HepG2 (cell line): Measurements from ENCODE around the gene RTEL1. TPM values are rescaled to one million over a fixed set of nuclear protein-coding genes. Genes with fewer than 3 reads are reported as not detected.

Experiments
- CC2D1A ChIP-seq: sonication (generic); formaldehyde crosslinking; IDR thresholded peaks from 2 replicates; pipeline ENCODE4 v1.8.1; 2023; ENCODE audit warnings: mild to moderate bottlenecking, missing genetic modification reagents
- HOXA3 ChIP-seq: sonication (generic); formaldehyde crosslinking; IDR thresholded peaks from 2 replicates; pipeline ENCODE4 v1.5.0; 2020; ENCODE audit warnings: missing genetic modification reagents
- RBFOX2 ChIP-seq: fragments of 200-400 bp; formaldehyde crosslinking; IDR thresholded peaks from 2 replicates; pipeline ENCODE4 v1.6.1; 2017; ENCODE audit warnings: low read depth, mild to moderate bottlenecking, low read length
- SRY ChIP-seq: sonication (generic); formaldehyde crosslinking; IDR thresholded peaks from 2 replicates; pipeline ENCODE4 v1.8.0; 2022; ENCODE audit warnings: mild to moderate bottlenecking, missing genetic modification reagents
- TAF15 ChIP-seq: fragments of 200-400 bp; formaldehyde crosslinking; IDR thresholded peaks from one replicate; pipeline ENCODE4 v1.6.1; 2018; ENCODE audit warnings: mild to moderate bottlenecking, low read depth, low read length; ENCODE audit not compliant: poor library complexity, severe bottlenecking
- TSC22D2 ChIP-seq: sonication (generic); formaldehyde crosslinking; IDR thresholded peaks from 2 replicates; pipeline ENCODE4 v1.5.1; 2020; ENCODE audit warnings: missing genetic modification reagents, mild to moderate bottlenecking, borderline replicate concordance
- ZNF136 ChIP-seq: sonication (generic); formaldehyde crosslinking; IDR thresholded peaks from 2 replicates; pipeline ENCODE4 v1.8.1; 2022; ENCODE audit warnings: low read depth, mild to moderate bottlenecking, moderate library complexity, missing genetic modification reagents
- ZNF383 ChIP-seq: sonication (generic); formaldehyde crosslinking; IDR thresholded peaks from 2 replicates; pipeline ENCODE4 v1.4.0; 2020; ENCODE audit warnings: missing genetic modification reagents, mild to moderate bottlenecking, borderline replicate concordance
- ZNF562 ChIP-seq: sonication (generic); formaldehyde crosslinking; IDR thresholded peaks from 2 replicates; pipeline ENCODE4 v1.8.0; 2022; ENCODE audit warnings: missing genetic modification reagents, borderline replicate concordance
- ZNF720 ChIP-seq: sonication (generic); formaldehyde crosslinking; IDR thresholded peaks from 2 replicates; pipeline ENCODE4 v1.4.0; 2020; ENCODE audit warnings: missing genetic modification reagents
- polyA plus RNA-seq, 8 experiments: library from polyadenylated mRNA; depleted of rRNA in 3 of 8; stranded (reverse) in 7 of 8; unstranded in 1 of 8; fragments of >200 nt; fragmentation: Illumina TruSeq in 4 of 8; extraction: Trizol in 4 of 8; gene quantifications; 2 replicates each; pipeline versions ENCODE4 v1.2.1 to v1.2.3, GENCODE V29; 2011 to 2016; ENCODE audit warnings: low read depth in 4 of 8, missing spikeins in 1 of 8, mixed read lengths in 1 of 8; ENCODE audit not compliant: insufficient read depth in 1 of 8
- total RNA-seq, 5 experiments: library from RNA; depleted of rRNA; stranded (reverse); fragments of >200 nt; fragmentation: Illumina TruSeq; extraction: Trizol; gene quantifications; 2 replicates each; pipeline ENCODE4 v1.2.3, GENCODE V29; 2016; ENCODE audit warnings: low read depth in 1 of 5
- TF ChIP-seq, protein P1 (sequence below): sonication (generic); formaldehyde crosslinking; IDR thresholded peaks from 2 replicates; pipeline ENCODE4; 2020; ENCODE audit warnings: missing genetic modification reagents, mild to moderate bottlenecking, borderline replicate concordance
- TF ChIP-seq, protein P2 (sequence below): sonication (generic); formaldehyde crosslinking; IDR thresholded peaks from 2 replicates; pipeline ENCODE4 v1.4.0; 2020; ENCODE audit warnings: low read depth, mild to moderate bottlenecking, missing genetic modification reagents
- TF ChIP-seq, protein P3 (sequence below): IDR thresholded peaks from 2 replicates; pipeline ENCODE4 v1.6.1; 2016; ENCODE audit warnings: missing compliant biosample characterization, missing genetic modification reagents, borderline replicate concordance
- TF ChIP-seq, protein P4 (sequence below): IDR thresholded peaks from 2 replicates; pipeline ENCODE4 v1.6.1; 2016; ENCODE audit warnings: missing compliant biosample characterization, missing genetic modification reagents, borderline replicate concordance
- TF ChIP-seq, protein P5 (sequence below): sonication (generic); formaldehyde crosslinking; IDR thresholded peaks from 2 replicates; pipeline ENCODE4 v1.8.1; 2023; ENCODE audit warnings: mild to moderate bottlenecking, missing genetic modification reagents, borderline replicate concordance
- TF ChIP-seq, protein P6 (sequence below): sonication (generic); formaldehyde crosslinking; IDR thresholded peaks from 2 replicates; pipeline ENCODE4 v1.4.0; 2020; ENCODE audit warnings: missing genetic modification reagents

RTEL1 gene
- total and polyA plus RNA-seq, 2 of the 13 experiments (the other 11 are each of a cell fraction or from before 2014, with no cell fraction given): 21.8 to 36.4 TPM

DNA sequence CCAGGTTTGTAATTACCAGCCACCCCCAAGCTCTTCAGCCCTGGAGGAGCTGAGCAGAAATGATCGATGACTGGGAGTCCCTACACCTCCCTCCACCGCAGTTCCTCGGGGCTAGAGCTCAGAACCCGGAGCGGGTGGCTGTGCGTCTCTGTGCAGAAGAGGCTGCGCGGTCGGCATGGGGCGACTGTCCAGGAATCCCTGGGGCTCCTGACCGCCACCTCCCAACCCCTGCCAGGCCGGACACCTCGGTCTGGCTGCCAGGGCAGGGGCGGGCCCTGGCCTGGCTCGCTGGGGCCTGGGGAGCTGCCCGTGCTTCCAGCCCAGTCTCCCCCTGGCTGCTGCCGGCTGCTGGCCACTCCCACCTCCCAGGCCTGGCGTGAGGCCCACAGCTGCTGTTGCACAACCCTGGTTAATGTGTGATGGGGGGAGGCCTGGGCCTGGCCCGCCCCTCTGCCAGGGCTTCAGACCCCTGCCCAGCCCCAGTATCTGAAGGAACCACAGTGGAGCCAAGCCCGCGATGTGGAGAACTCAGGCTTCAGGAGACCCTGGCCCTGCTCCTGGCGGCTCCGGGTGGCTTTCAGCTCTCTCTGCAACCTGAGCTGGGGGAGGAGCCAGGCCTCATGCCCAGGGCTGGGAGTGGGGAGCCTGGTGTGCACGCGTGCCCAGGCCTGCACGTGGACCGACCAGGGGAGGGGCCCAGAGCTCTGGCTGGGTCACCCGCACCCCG lies 82.7 kb downstream of the RTEL1 start (continued):
- peak; percentile 93 for TF ChIP-seq TAF15
- TF ChIP-seq ZNF383: no peak
- TF ChIP-seq, protein P1, sequence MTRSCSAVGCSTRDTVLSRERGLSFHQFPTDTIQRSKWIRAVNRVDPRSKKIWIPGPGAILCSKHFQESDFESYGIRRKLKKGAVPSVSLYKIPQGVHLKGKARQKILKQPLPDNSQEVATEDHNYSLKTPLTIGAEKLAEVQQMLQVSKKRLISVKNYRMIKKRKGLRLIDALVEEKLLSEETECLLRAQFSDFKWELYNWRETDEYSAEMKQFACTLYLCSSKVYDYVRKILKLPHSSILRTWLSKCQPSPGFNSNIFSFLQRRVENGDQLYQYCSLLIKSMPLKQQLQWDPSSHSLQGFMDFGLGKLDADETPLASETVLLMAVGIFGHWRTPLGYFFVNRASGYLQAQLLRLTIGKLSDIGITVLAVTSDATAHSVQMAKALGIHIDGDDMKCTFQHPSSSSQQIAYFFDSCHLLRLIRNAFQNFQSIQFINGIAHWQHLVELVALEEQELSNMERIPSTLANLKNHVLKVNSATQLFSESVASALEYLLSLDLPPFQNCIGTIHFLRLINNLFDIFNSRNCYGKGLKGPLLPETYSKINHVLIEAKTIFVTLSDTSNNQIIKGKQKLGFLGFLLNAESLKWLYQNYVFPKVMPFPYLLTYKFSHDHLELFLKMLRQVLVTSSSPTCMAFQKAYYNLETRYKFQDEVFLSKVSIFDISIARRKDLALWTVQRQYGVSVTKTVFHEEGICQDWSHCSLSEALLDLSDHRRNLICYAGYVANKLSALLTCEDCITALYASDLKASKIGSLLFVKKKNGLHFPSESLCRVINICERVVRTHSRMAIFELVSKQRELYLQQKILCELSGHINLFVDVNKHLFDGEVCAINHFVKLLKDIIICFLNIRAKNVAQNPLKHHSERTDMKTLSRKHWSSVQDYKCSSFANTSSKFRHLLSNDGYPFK (CRISPR knock-in tag): peak; percentile 88; the same call in 1 of the 2 replicates
- TF ChIP-seq, protein P2, sequence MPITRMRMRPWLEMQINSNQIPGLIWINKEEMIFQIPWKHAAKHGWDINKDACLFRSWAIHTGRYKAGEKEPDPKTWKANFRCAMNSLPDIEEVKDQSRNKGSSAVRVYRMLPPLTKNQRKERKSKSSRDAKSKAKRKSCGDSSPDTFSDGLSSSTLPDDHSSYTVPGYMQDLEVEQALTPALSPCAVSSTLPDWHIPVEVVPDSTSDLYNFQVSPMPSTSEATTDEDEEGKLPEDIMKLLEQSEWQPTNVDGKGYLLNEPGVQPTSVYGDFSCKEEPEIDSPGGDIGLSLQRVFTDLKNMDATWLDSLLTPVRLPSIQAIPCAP (CRISPR knock-in tag): no peak; the same call in 1 of the 2 replicates
- TF ChIP-seq, protein P3, sequence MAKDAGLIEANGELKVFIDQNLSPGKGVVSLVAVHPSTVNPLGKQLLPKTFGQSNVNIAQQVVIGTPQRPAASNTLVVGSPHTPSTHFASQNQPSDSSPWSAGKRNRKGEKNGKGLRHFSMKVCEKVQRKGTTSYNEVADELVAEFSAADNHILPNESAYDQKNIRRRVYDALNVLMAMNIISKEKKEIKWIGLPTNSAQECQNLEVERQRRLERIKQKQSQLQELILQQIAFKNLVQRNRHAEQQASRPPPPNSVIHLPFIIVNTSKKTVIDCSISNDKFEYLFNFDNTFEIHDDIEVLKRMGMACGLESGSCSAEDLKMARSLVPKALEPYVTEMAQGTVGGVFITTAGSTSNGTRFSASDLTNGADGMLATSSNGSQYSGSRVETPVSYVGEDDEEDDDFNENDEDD (CRISPR knock-in tag): peak; percentile 85
- TF ChIP-seq CC2D1A (CRISPR knock-in tag): peak; percentile 97; the same call in 1 of the 2 replicates
- TF ChIP-seq, protein P4, sequence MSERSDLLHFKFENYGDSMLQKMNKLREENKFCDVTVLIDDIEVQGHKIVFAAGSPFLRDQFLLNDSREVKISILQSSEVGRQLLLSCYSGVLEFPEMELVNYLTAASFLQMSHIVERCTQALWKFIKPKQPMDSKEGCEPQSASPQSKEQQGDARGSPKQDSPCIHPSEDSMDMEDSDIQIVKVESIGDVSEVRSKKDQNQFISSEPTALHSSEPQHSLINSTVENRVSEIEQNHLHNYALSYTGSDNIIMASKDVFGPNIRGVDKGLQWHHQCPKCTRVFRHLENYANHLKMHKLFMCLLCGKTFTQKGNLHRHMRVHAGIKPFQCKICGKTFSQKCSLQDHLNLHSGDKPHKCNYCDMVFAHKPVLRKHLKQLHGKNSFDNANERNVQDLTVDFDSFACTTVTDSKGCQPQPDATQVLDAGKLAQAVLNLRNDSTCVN: peak; percentile 77; the same call in 1 of the 2 replicates
- peak; percentile 98 for TF ChIP-seq RBFOX2
- TF ChIP-seq, protein P5, sequence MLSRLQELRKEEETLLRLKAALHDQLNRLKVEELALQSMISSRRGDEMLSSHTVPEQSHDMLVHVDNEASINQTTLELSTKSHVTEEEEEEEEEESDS (CRISPR knock-in tag): no peak; the same call in 1 of the 2 replicates
- no peak; the same call in none of the 2 replicates for TF ChIP-seq TSC22D2 (CRISPR knock-in tag)
- TF ChIP-seq ZNF562: no peak
- peak; percentile 15; the same call in 1 of the 2 replicates for TF ChIP-seq ZNF720 (CRISPR knock-in tag)
- TF ChIP-seq SRY (CRISPR knock-in tag): peak; percentile 72
- TF ChIP-seq ZNF136 (CRISPR knock-in tag): peak; percentile 94
- TF ChIP-seq, protein P6, sequence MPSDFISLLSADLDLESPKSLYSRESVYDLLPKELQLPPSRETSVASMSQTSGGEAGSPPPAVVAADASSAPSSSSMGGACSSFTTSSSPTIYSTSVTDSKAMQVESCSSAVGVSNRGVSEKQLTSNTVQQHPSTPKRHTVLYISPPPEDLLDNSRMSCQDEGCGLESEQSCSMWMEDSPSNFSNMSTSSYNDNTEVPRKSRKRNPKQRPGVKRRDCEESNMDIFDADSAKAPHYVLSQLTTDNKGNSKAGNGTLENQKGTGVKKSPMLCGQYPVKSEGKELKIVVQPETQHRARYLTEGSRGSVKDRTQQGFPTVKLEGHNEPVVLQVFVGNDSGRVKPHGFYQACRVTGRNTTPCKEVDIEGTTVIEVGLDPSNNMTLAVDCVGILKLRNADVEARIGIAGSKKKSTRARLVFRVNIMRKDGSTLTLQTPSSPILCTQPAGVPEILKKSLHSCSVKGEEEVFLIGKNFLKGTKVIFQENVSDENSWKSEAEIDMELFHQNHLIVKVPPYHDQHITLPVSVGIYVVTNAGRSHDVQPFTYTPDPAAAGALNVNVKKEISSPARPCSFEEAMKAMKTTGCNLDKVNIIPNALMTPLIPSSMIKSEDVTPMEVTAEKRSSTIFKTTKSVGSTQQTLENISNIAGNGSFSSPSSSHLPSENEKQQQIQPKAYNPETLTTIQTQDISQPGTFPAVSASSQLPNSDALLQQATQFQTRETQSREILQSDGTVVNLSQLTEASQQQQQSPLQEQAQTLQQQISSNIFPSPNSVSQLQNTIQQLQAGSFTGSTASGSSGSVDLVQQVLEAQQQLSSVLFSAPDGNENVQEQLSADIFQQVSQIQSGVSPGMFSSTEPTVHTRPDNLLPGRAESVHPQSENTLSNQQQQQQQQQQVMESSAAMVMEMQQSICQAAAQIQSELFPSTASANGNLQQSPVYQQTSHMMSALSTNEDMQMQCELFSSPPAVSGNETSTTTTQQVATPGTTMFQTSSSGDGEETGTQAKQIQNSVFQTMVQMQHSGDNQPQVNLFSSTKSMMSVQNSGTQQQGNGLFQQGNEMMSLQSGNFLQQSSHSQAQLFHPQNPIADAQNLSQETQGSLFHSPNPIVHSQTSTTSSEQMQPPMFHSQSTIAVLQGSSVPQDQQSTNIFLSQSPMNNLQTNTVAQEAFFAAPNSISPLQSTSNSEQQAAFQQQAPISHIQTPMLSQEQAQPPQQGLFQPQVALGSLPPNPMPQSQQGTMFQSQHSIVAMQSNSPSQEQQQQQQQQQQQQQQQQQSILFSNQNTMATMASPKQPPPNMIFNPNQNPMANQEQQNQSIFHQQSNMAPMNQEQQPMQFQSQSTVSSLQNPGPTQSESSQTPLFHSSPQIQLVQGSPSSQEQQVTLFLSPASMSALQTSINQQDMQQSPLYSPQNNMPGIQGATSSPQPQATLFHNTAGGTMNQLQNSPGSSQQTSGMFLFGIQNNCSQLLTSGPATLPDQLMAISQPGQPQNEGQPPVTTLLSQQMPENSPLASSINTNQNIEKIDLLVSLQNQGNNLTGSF (CRISPR knock-in tag): no peak
- TF ChIP-seq HOXA3: peak; percentile 97
